HepG2 (cell line): ENCODE measurements around the gene HSPA1A. TPM values are rescaled to one million over a fixed set of nuclear protein-coding genes. Genes with fewer than 3 reads are reported as not detected.

Experiments used
- ATF4 ChIP-seq, 2 experiments: fragments of 450-650 bp in 1 of 2; sonication (generic) in 1 of 2; formaldehyde crosslinking; IDR thresholded peaks; 2 replicates each; pipeline versions ENCODE4 v1.5.0 to v1.8.0; 2020 to 2022; ENCODE audit warnings: mild to moderate bottlenecking in 1 of 2, missing genetic modification reagents in 1 of 2
- GABPA ChIP-seq, 2 experiments: IDR thresholded peaks; 2 replicates each; pipeline ENCODE4 v1.6.1; 2011 to 2016; ENCODE audit warnings: low read depth in 2 of 2, low read length in 1 of 2, missing biosample characterization in 1 of 2, missing genetic modification characterization in 1 of 2
- GPN1 ChIP-seq: sonication (generic); formaldehyde crosslinking; IDR thresholded peaks from 2 replicates; pipeline ENCODE4 v1.5.1; 2020; ENCODE audit warnings: missing genetic modification reagents, borderline replicate concordance
- MEIS2 ChIP-seq: sonication (generic); formaldehyde crosslinking; IDR thresholded peaks from 2 replicates; pipeline ENCODE4 v1.9.0; 2021; ENCODE audit warnings: mild to moderate bottlenecking, missing genetic modification reagents
- ZHX1 ChIP-seq: sonication (generic); formaldehyde crosslinking; IDR thresholded peaks from 2 replicates; pipeline ENCODE4 v1.8.1; 2022; ENCODE audit warnings: low read depth, mild to moderate bottlenecking, missing genetic modification reagents
- ZNF180 ChIP-seq: sonication (generic); formaldehyde crosslinking; IDR thresholded peaks from 2 replicates; pipeline ENCODE4 v1.4.0; 2020; ENCODE audit warnings: low read depth, missing genetic modification reagents, borderline replicate concordance
- ZNF407 ChIP-seq: sonication (generic); formaldehyde crosslinking; IDR thresholded peaks from one replicate; pipeline ENCODE4 v1.5.1; 2020; ENCODE audit warnings: mild to moderate bottlenecking, missing genetic modification reagents; ENCODE audit errors: not compliant biosample characterization
- ZNF609 ChIP-seq: sonication (generic); formaldehyde crosslinking; IDR thresholded peaks from 2 replicates; pipeline ENCODE4 v1.4.0; 2020; ENCODE audit warnings: mild to moderate bottlenecking, missing genetic modification reagents, borderline replicate concordance
- polyA plus RNA-seq, 8 experiments: library from polyadenylated mRNA; depleted of rRNA in 3 of 8; stranded (reverse) in 7 of 8; unstranded in 1 of 8; fragments of >200 nt; fragmentation: Illumina TruSeq in 4 of 8; extraction: Trizol in 4 of 8; gene quantifications; 2 replicates each; pipeline versions ENCODE4 v1.2.1 to v1.2.3, GENCODE V29; 2011 to 2016; ENCODE audit warnings: low read depth in 4 of 8, missing spikeins in 1 of 8, mixed read lengths in 1 of 8; ENCODE audit not compliant: insufficient read depth in 1 of 8
- total RNA-seq, 5 experiments: library from RNA; depleted of rRNA; stranded (reverse); fragments of >200 nt; fragmentation: Illumina TruSeq; extraction: Trizol; gene quantifications; 2 replicates each; pipeline ENCODE4 v1.2.3, GENCODE V29; 2016; ENCODE audit warnings: low read depth in 1 of 5

Gene HSPA1A
- total and polyA plus RNA-seq, 2 of the 13 experiments (the other 11 are each of a cell fraction or from before 2014, with no cell fraction given), result 44.5 to 85.0 TPM

GRCh38 chr6:31776989-31777666, 38.2 kb upstream of the HSPA1A start, which contains the start of gene VWA7 (continued):
- 0 out of 2 replicates have a peak, but pooled peaks have one; percentile 33 for TF ChIP-seq ZHX1 (CRISPR knock-in tag)
- TF ChIP-seq ATF4 (CRISPR knock-in tag; IDR thresholded peaks at IDR 0.05), result no peak
- TF ChIP-seq ZNF609, result no peak
- TF ChIP-seq ZNF180, result no peak
- TF ChIP-seq MEIS2 (CRISPR knock-in tag), result peak; percentile 16; the same call in 1 of the 2 replicates
- no peak for TF ChIP-seq ZNF407 (CRISPR knock-in tag)
- TF ChIP-seq GPN1 (CRISPR knock-in tag), result no peak
- TF ChIP-seq GABPA (IDR thresholded peaks at IDR 0.05; ENCODE audit: low read depth, low read length), result no peak
- no peak; the same call in 1 of the 2 replicates for TF ChIP-seq GABPA (CRISPR knock-in tag; IDR thresholded peaks at IDR 0.05; ENCODE audit: low read depth)
